Right lobe of liver (tissue), 6 donors: ENCODE data around the gene PEMT. TPM values are rescaled to one million over a fixed set of nuclear protein-coding genes. Genes with fewer than 3 reads are reported as not detected.

Experiments
- ATAC-seq, 4 donors: fragments of 200-7000 bp; cut with Tn5 transposase; one replicate each; pipeline ENCODE4 v1.9.1; 2020; ENCODE audit warnings: mild to moderate bottlenecking in 4 of 4, moderate library complexity in 4 of 4
- DNase-seq, 3 donors: peaks; one replicate each; pipeline ENCODE4 v3.0.0-alpha.2; 2020
- H3K27ac ChIP-seq, 3 donors: fragments of 200-600 bp; one replicate each; pipeline ENCODE4 v1.8.0; 2022
- H3K27me3 ChIP-seq, 2 donors: fragments of 200-600 bp; one replicate each; pipeline ENCODE4 v1.8.0; 2022
- H3K36me3 ChIP-seq, 4 donors: fragments of 200-600 bp; sonication (generic) in 1 of 4; one replicate each; pipeline versions ENCODE4 v1.5.1 to v1.8.0; 2017 to 2022; ENCODE audit warnings: control low read depth in 1 of 4
- H3K4me1 ChIP-seq, 4 donors: fragments of 200-600 bp; sonication (generic) in 1 of 4; one replicate each; pipeline versions ENCODE4 v1.5.1 to v1.8.0; 2017 to 2022; ENCODE audit warnings: control low read depth in 1 of 4
- H3K4me3 ChIP-seq, 3 donors: fragments of 200-600 bp; one replicate each; pipeline ENCODE4 v1.8.0; 2022
- H3K9me3 ChIP-seq, 4 donors: fragments of 200-600 bp; sonication (generic) in 1 of 4; one replicate each; pipeline versions ENCODE4 v1.5.1 to v1.8.0; 2017 to 2022; ENCODE audit warnings: control low read depth in 1 of 4
- POLR2A ChIP-seq: fragments of 450-650 bp; IDR thresholded peaks from one replicate; pipeline ENCODE4 v1.6.1; 2017; ENCODE audit warnings: antibody characterized with exemption, mild to moderate bottlenecking
- WGBS: methylation state at CpG from one replicate; pipeline ENCODE4 v1.1.6; 2018; ENCODE audit warnings: low coverage, low lambda C conversion rate; ENCODE audit not compliant: insufficient coverage; ENCODE audit errors: missing lambda C conversion rate; 5-methylcytosine and 5-hydroxymethylcytosine counted together
- intact Hi-C, 2 donors: fragments of 100-400 bp; cut with DNase I; formaldehyde crosslinking; loops; one replicate each; pipeline versions ENCODE4 v1.11.2 to v1.14.1; 2022
- total RNA-seq, 6 experiments: library from RNA; depleted of rRNA in 2 of 6; stranded (reverse); fragments of >200 nt in 2 of 6; fragmentation: NEBNext Ultra II Directional in 3 of 6; extraction: Animal tissue kit (Norgen Biotek cat#: 25700) in 3 of 6; gene quantifications; one replicate each; pipeline versions ENCODE4 v1.1.0 to v1.2.4, GENCODE V29; 2016 to 2023
- TF ChIP-seq, protein P1 (sequence below), 4 donors: fragments of 200-600 bp in 3 of 4; fragments of 450-650 bp in 1 of 4; IDR thresholded peaks; one replicate each; pipeline versions ENCODE4 v1.5.1 to v1.8.0; 2016 to 2022; ENCODE audit warnings: antibody characterized with exemption in 4 of 4, mild to moderate bottlenecking in 2 of 4
- donor health status: DM: no; HTN: yes; CAD: no.
- donor health status: DM: no; HTN: no; CAD: no.
- donor health status: DM: no; HTN: no; CAD: no.
- donor health status: DM: no; HTN: yes; CAD: no.
- donor health status: DM: no; HTN: yes; CAD: no.

The PEMT gene
- total RNA-seq, 6 experiments from 2014 or later: 92.4 to 184 (median 170) TPM

DNA sequence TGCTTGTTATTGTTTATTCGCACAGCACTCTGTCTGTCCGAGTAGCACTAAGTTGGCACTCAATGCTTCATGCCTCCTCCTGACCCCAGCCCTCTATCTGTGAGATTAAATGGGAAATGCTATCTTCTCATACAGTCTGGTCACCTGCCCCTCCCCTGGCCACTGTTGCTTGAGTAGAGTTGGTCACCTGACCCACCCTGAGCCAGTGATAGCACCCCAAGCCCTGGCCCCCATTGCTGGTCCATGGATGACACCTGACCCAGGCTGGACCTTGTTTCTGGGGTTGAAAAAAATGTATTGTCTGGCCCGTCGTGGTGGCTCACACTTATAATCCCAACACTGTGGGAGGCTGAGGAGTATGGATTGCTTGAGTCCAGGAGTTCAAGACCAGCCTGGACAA, 8.5 kb upstream of the PEMT start:
- H3K9me3 ChIP-seq: no peaks in the 10 kb centered on the region
- intact Hi-C loops: no loop called here
- peaks cover 0 to 3% (median 0%) of the 10 kb centered on the region in 4 donors for H3K4me1 ChIP-seq
- no peak for DNase-seq
- TF ChIP-seq POLR2A: no peak
- TF ChIP-seq, protein P1, sequence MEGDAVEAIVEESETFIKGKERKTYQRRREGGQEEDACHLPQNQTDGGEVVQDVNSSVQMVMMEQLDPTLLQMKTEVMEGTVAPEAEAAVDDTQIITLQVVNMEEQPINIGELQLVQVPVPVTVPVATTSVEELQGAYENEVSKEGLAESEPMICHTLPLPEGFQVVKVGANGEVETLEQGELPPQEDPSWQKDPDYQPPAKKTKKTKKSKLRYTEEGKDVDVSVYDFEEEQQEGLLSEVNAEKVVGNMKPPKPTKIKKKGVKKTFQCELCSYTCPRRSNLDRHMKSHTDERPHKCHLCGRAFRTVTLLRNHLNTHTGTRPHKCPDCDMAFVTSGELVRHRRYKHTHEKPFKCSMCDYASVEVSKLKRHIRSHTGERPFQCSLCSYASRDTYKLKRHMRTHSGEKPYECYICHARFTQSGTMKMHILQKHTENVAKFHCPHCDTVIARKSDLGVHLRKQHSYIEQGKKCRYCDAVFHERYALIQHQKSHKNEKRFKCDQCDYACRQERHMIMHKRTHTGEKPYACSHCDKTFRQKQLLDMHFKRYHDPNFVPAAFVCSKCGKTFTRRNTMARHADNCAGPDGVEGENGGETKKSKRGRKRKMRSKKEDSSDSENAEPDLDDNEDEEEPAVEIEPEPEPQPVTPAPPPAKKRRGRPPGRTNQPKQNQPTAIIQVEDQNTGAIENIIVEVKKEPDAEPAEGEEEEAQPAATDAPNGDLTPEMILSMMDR (IDR thresholded peaks at IDR 0.05): no peak
- WGBS: 78% methylated on average over 3 of the region's 4 CpGs
- no peaks in the 10 kb centered on the region for H3K27me3 ChIP-seq
- no peak overlapping the region for H3K4me3 ChIP-seq
- H3K27ac ChIP-seq: no peak overlapping the region
- ATAC-seq: no peak
- no peaks in the 10 kb centered on the region for H3K36me3 ChIP-seq

DNA sequence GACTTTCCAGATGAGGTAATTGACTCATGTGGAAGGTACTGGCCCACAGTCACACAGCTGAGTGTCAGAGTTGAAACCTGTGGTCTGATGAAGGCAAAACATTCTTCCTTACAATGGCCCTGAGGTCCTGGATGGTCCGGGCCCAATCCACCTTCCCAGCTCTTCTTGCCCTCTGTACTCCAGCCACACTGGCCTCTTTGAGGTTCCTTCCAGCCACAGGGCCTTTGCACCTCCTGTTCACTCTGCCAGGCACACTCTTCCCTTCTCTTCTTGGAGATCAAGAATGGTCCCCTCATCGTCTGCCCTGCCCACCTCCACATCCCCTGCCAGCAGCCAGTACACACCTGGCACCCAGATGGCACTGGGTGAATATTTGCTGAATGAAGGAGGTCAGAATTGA, 6.5 kb upstream of the PEMT start:
- no peaks in the 10 kb centered on the region for H3K9me3 ChIP-seq
- H3K27ac ChIP-seq: no peak overlapping the region
- TF ChIP-seq POLR2A: no peak
- H3K36me3 ChIP-seq: no peaks in the 10 kb centered on the region
- intact Hi-C loops: no loop called here
- DNase-seq (no peak), ATAC-seq (no peak)
- WGBS: 95% methylated on average over 2 of the region's 2 CpGs
- no peaks in the 10 kb centered on the region for H3K27me3 ChIP-seq
- no peak overlapping the region for H3K4me3 ChIP-seq
- peaks cover 0 to 1% (median 0%) of the 10 kb centered on the region in 4 donors for H3K4me1 ChIP-seq

DNA sequence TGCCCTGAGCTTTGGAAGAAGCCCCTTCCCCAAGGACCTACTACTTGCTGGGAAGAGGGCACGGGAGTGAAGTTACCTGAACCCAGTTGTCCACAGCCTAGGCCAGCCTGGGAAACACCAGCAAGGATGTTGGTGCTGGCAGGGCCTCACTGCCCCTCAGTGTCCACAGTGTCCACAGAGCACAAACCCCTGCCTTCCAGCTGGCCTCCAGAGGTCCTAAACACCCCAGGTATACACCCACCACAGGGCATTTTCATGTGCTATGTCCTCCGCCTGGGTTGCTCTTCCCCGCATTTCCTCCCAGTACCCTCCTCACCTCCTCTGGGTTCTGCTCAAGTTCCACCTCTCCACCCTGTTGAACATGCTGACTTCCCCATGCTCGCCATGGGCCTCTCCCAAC, 4.2 kb upstream of the PEMT start:
- DNase-seq (no peak), ATAC-seq (no peak)
- Histone ChIP-seq H3K27me3 (no peaks in the 10 kb centered on the region), H3K4me1 (peaks cover 0 to 10% (median 5%) of the 10 kb centered on the region in 4 donors), H3K27ac (no peak overlapping the region), H3K4me3 (no peak overlapping the region), H3K36me3 (no peaks in the 10 kb centered on the region), H3K9me3 (no peaks in the 10 kb centered on the region)
- WGBS: 83% methylated on average over 3 of the region's 4 CpGs
- TF ChIP-seq, protein P1 (IDR thresholded peaks at IDR 0.05): no peak
- no peak for TF ChIP-seq POLR2A
- intact Hi-C loops: no loop called here

DNA sequence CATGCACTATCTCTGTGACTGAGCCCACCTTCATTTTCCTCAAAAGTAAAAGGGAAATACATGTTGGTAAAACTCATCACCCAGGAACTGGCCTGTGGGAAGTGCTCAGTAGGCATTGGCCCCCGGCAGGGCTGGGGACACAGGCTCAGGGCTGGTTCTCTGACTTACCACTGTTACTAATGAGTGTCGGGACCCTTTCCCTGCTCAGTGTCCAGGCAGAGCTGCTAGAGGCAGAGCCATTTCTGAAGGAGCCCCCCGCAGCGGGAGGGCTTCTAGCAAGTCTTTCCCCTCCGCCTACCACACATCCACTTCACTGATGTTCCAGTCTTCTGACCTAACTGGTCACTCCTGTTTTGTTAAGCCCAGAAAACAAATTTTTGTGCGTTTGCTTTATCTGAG, 1.7 kb upstream of the PEMT start:
- 14% methylated on average over 1 of the region's 6 CpGs for WGBS
- intact Hi-C loops: no loop called here
- no peak for TF ChIP-seq POLR2A
- TF ChIP-seq, protein P1 (IDR thresholded peaks at IDR 0.05): no peak
- Histone ChIP-seq H3K27me3 (no peaks in the 10 kb centered on the region), H3K4me3 (no peak overlapping the region), H3K9me3 (no peaks in the 10 kb centered on the region), H3K4me1 (peaks cover 0 to 18% (median 5%) of the 10 kb centered on the region in 4 donors), H3K27ac (no peak overlapping the region), H3K36me3 (no peaks in the 10 kb centered on the region)
- ATAC-seq (no peak), DNase-seq (no peak)

DNA sequence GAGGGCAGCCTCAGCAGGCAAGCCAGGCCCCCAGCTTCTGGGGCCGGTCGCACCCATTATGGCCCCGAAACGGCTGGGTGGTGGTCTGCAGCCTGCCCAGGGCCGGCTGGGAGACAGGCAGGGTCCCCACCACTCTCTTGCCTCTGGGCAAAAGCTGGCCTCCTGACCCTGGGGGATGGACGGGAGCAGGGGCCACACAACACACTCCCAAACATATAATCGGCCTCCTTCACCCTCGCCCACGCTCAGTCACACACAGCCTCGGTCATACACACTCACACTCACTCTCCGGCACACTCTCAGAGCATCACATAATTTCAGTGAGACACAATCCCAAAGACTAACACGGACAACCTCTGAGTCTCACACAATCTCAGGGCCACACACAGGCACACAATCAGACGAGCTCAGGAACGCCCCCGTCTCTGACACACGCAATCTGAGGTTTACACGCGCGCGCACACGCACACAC, 589 bp downstream of the PEMT start:
- H3K27ac ChIP-seq: peak overlapping the region in 2 of 3 donors; percentile 39 to 73
- no peak for ATAC-seq
- TF ChIP-seq, protein P1 (IDR thresholded peaks at IDR 0.05): no peak
- no peak for TF ChIP-seq POLR2A
- no peaks in the 10 kb centered on the region for H3K27me3 ChIP-seq
- no peak for DNase-seq
- intact Hi-C loops: no loop called here
- 0% methylated on average over 6 of the region's 21 CpGs for WGBS
- H3K4me1 ChIP-seq: peaks cover 0 to 18% (median 5%) of the 10 kb centered on the region in 4 donors
- peak overlapping the region; percentile 80 to 98 (median 96) for H3K4me3 ChIP-seq
- H3K9me3 ChIP-seq: no peaks in the 10 kb centered on the region
- H3K36me3 ChIP-seq: no peaks in the 10 kb centered on the region
